Epithelial cell of esophagus (primary cell): ENCODE measurements around the gene TSFM.

Source experiments
- DNase-seq: peaks from one replicate; pipeline ENCODE4 v3.0.0; 2010; ENCODE audit warnings: low read depth
- H3K4me3 ChIP-seq: 2 replicates; pipeline ENCODE4 v1.5.1; 2011; ENCODE audit warnings: mild to moderate bottlenecking, low read length, control low read depth
- TF ChIP-seq, protein P1 (sequence below): IDR thresholded peaks from 2 replicates; pipeline ENCODE4 v1.5.1; 2011; ENCODE audit warnings: low read depth, mild to moderate bottlenecking, low read length, control low read depth, inconsistent platforms; ENCODE audit not compliant: insufficient read depth; ENCODE audit errors: missing control alignments

The TSFM gene

DNA sequence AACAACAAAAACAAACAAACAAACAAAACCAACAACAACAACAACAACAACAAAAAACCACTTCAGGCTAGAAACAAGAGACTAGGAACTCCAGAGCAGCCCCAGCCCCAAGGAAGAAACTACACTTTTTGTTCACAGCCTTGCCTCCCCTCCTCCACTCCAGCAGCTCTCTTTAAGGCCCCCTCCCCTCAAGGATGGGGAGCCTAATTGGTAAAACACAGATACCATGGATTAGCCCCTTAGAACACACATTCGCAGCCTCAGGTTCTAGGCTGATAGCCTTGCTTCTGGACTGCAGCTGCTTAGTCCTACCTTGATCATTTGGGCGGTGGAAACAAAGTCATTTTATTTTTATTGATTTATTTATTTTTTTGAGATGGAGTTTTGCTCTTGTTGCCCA is 47.8 kb downstream of the TSFM start:
- no peak for DNase-seq
- TF ChIP-seq, protein P1, sequence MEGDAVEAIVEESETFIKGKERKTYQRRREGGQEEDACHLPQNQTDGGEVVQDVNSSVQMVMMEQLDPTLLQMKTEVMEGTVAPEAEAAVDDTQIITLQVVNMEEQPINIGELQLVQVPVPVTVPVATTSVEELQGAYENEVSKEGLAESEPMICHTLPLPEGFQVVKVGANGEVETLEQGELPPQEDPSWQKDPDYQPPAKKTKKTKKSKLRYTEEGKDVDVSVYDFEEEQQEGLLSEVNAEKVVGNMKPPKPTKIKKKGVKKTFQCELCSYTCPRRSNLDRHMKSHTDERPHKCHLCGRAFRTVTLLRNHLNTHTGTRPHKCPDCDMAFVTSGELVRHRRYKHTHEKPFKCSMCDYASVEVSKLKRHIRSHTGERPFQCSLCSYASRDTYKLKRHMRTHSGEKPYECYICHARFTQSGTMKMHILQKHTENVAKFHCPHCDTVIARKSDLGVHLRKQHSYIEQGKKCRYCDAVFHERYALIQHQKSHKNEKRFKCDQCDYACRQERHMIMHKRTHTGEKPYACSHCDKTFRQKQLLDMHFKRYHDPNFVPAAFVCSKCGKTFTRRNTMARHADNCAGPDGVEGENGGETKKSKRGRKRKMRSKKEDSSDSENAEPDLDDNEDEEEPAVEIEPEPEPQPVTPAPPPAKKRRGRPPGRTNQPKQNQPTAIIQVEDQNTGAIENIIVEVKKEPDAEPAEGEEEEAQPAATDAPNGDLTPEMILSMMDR = no peak
- no peak overlapping the region for H3K4me3 ChIP-seq

DNA sequence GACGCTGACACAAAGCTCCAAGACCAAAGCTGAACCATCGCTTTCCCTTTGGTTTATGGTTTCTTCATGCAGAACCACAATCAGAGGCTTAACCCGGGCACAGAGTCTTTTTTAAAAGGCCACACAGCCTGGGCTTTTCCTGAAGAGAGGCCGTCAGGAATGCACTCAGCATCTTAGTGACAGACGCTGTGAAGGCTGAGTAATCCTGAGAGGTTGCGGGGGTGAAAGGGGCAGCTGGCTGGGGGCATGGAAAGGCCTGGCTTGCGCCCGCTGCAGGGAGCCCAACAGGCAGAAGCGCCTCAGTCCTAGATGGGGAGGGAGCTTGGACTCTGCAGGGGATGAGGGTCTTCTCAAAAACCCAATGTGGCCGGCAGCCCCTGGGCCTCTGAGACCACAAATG is 50.4 kb downstream of the TSFM start:
- no peak overlapping the region for H3K4me3 ChIP-seq
- TF ChIP-seq, protein P1 = no peak
- no peak for DNase-seq

DNA sequence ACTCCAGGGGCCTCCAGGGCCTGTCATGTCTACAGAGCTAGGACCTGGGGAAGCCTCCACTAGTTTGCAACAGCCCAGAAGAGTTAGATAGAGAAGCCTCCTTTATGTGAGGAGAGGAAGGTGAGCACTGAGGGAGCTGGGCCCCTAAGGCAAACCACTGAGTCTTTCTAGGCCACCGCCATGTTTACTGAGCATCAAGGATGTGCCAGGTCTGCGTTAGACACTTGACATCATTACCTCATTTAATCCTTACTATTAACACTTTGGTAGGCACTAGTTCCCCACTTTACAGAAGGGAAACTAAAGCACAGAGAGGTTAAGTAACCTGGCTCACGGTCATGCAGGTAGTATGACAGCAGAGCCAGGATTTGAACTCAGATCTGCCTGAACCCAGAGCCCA is 51.1 kb downstream of the TSFM start:
- DNase-seq = no peak
- no peak overlapping the region for H3K4me3 ChIP-seq
- TF ChIP-seq, protein P1 = no peak

DNA sequence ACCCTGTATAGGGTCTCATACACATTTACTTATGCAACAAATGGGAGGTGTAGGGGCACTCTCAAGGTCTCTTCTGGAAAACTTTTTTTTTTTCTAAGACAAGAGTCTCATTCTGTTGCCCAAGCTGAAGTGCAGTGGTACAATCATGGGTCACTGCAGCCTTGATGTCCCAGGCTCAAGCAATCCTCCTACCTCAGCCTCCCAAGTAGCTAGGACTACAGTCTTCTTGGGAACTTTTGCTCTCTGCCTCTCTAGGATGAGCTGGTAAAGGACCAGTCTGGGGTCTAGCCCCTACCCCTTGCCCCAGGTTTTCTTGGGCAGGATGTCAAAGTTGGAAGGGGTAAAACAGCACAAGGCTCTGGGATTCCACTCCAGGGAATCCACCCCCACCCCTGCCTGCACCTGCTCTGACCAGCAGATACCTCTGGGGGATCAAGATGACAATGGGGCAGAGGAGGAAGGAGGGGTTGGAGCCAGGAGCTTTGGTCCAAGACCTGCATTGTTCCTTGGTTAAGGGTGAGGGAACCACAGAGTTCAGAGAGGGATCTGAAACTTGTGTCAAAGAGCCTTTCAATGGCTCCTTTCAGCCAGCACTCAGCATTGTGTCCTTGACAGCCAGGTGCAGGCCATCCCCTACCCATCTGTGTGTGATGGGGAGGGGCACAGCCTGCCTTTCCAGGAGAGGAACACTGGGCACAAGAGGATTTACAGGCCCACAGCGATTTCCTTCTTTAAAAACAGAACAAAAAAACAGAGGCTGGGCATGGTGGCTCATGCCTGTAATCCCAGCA is 51.7 kb downstream of the TSFM start:
- no peak for DNase-seq
- TF ChIP-seq, protein P1 = no peak
- no peak overlapping the region for H3K4me3 ChIP-seq

DNA sequence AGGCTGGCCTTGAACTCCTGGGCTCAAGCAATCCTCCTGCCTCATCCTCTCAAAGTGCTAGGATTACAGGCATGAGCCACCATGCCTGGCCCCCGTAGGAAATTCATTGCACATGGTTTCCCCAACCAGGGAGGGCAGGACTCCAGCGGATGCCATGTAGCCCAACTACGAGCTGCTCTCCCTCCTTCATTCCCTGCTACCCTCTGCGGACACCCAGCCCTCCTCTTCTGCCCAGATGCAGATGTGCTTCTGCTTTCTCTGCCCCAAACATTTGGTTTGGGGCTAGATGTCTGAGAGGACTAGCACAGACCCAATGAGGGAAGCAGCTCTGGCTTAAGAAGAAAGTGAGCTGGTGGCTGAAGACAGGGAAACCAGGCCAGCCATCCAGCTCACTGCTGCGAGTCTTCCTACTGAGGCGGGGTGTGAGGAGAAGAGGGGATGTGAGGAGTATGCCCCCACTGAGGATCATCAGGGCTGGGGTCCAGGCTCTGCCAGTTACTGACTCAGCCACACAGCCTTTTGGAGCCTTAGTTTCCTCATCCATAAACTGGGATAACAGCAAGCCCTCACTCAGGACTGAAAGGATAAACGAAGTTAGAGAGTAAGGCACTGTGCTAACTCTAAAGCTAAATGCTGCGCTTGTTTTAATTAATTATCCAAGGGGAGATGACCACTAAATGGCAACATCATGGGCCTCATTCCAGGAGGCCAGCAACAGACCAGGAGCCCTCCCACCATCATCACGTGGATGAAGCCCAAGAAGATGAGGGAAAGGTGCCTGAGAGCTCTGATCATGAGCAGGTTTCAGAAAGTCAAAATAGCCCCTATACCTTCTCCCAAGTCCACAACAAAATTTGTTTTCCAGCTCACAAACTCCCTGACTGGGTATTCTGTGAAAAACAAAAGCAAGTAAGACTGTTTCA is 53.0 kb downstream of the TSFM start:
- TF ChIP-seq, protein P1 = no peak
- H3K4me3 ChIP-seq = no peak overlapping the region
- no peak for DNase-seq

DNA sequence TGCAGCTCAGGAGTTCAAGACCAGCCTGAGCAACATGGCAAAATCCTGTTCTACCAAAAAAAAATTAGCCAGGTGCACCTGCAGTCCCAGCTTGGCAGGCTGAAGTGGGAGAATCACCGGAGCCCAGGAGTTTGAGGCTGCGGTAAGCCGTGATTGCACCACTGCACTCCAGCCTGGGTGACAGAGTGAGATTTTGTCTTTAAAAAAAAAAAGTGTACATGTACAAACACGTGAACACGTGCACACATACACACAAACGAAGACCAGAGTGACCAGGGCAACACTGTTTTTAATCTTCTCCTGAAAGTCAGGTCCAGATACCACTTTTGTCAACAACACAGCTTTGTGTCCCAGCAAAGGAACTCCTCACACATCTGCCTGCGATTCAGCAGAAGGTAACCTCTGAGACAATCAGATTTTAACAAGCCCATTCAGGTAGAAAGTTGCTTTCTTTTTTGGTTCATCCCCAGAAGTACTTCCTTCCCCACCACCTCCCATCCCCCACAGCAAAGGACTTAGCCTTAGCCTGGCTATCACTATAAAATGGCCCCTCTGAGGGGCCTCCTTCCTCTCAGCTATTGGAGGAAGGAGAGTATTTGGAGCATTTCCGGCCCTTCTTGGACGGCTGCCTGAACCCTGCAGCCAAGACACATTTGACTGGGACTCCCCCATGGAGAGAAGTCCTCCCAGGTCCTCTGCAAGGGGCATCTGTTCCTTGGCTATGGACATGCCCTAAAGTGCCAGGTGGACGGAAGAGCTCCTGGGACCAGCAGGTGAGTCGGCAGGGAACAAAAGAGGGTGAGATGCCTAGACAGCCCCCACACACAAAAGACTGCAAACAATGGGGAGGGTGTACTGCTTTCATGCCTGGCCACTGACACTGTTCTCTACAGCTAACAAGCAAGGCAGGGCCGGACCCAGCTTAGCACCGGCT is 54.1 kb downstream of the TSFM start:
- TF ChIP-seq, protein P1 = no peak
- H3K4me3 ChIP-seq = no peak overlapping the region
- peak; percentile 53 for DNase-seq
